GM12892 (cell line): ENCODE data around the gene GNG10.
"Not testable (repeated sequence)": the region's sequence is repeated elsewhere in the genome, so short reads cannot be mapped to it uniquely, and the experiment has no call there.

Experiments used
- DNase-seq: peaks from one replicate; pipeline ENCODE4 v3.0.0; 2011; ENCODE audit not compliant: insufficient read length
- FAIRE-seq: peaks from 2 replicates; lab custom pipeline; 2011; peaks lifted over from hg19 to GRCh38; lab: Jason Lieb, UNC
- POLR2A ChIP-seq: IDR thresholded peaks from 2 replicates; pipeline ENCODE4 v1.6.1; 2011; ENCODE audit warnings: low read depth, low read length, control low read depth
- POLR2AphosphoS5 ChIP-seq: IDR thresholded peaks from 2 replicates; pipeline ENCODE4 v1.6.1; 2011; ENCODE audit warnings: low read depth, low read length, control low read depth
- TAF1 ChIP-seq: IDR thresholded peaks from 2 replicates; pipeline ENCODE4 v1.6.1; 2011; ENCODE audit warnings: low read depth, mild to moderate bottlenecking, control low read depth, low read length, borderline replicate concordance

Gene GNG10

DNA sequence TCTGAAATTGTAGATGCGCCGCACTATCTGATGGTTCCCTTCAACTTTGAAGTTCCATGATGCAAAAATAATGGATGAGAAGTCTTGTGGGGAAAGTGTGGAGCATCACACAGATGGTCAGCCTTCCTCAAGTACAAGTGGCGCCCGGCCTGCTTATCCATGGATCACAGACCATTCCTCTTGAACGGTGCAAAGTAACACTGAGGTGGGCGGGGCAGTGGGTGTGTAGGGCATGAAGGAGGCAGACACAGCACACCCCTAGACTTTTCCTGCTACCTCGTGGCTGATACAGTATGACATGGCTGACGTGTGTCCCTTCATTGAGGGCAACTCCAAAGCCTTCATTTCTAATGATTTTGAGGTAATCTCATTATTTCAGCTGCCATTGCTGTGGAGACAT lies 2.5 kb upstream of the GNG10 start:
- no peak for DNase-seq
- TF ChIP-seq TAF1 (no peak), POLR2A (no peak), POLR2AphosphoS5 (no peak)
- no peak for FAIRE-seq

DNA sequence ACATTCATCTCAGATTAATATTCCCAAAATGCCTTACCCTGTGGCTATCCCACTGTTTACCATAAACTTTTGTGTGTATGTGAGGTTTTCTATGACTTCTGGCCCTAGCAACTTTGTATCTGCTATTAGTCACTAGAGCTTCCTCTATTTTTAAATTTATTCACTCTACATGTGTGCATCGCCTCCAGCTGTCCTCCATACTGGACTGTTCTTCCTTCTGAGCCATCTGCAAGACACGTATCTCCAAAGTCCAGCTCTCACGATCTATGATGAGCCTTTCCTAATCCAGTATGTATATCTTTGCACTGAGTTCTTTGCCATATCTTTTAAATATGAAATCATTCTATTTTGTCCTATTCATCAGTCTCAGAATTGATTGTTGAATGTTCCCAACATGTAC lies 1.7 kb upstream of the GNG10 start:
- no peak for DNase-seq
- no peak for FAIRE-seq
- TF ChIP-seq POLR2A (no peak), POLR2AphosphoS5 (no peak), TAF1 (no peak)

DNA sequence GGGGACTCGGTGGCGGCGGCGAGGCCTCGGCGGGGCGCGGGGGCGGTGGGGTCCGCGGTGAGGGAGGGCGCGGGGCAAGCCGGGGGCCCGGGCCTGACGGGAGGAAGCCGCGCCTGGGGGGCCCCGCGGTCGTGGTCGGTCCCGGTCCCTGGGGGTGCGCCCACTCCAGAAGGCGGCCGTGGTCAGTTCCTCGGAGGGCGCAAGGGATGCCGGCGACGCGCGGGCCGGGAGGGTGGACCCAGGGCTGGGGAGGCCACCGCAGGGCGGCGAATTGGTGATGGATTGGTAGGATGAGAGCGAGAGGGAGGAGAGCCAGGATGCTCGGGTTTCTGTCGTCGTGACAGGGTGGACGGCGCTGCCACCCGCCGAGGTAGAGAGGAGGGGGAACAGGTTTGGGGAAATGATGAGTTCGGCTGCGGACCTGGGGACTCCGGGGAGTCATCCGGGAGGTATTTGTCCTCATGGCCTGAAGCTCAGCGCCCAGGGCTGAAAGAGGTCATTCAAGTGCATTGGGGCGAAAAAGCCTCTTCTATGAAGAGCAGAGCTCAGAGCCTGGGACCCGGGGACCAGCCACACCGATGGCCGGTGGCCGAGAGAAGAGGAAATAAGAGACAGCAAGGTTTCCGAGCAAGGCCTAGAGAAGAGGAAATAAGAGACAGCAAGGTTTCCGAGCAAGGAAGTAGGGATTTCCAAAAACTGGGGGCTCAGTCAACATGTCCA lies 557 bp downstream of the GNG10 start:
- FAIRE-seq (peak; percentile 83), DNase-seq (peak; percentile 37)
- TF ChIP-seq TAF1, result no peak
- no peak for TF ChIP-seq POLR2AphosphoS5
- TF ChIP-seq POLR2A, result no peak

DNA sequence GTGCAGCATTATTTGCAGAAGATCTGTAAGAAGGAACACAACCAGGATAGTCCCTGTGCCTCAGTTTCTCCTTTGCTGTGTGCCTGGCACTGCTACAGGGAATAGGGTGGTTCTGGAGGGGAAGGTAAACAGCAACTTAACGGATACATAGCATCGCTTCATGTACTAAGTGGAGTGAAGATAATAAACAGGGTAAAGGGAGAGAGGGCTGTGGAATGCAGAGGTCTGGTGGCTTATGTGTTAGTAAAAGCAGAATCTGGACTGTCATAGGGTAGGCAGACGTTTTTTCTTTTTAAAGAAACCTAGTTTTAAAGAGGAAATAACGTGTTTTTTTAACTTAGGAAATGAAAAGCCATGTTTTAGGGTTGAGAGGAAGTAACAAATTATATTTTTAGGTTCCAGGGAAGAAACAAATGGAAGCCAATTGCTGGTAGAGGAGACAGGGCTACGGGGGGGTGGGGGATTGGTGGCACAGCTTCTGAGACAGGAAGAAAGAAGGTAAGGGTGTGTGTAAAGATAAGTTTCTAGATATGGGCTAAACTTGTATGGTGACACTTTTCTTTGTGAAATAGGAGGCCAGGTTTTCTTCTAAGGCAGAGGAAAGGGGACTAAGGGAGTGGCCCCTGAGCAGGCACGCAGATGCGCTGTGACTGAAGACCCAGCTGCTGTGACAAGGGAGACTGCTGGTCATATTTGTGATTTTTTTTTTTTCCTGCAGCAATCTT lies 1.3 kb downstream of the GNG10 start:
- FAIRE-seq, result peak; percentile 42
- DNase-seq, result no peak

DNA sequence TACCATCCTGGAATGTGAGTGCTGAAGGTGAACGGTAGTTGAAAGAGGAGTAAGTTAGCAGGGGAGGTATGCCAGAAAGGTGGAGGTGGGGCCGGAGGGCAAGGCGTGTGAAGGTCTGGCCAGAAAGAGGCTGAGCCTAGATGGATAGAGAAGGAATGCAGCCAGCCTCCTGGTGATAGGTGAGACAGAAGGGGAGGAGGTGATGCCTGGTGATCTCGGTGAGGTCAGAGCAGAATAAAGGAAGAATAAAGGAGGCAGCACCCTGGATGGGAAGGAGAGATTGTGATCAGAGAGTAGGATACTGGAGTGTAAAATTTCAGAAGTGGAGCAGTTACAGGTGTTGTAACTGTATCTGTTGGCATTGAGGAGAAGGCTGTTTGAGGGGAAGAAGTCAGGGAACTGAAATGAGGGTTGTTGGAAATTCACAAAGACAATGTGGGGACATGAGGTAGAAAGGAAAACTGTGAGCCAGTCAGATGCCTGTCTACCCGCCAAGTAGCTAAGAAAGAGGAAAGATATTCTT lies 2.0 kb downstream of the GNG10 start:
- no peak for TF ChIP-seq POLR2AphosphoS5
- TF ChIP-seq TAF1, result no peak
- no peak for TF ChIP-seq POLR2A
- no peak for FAIRE-seq
- DNase-seq, result no peak

More for the DNA sequence above, 1.3 kb downstream of the GNG10 start:
- TF ChIP-seq POLR2A, result no peak
- no peak for TF ChIP-seq POLR2AphosphoS5
- TF ChIP-seq TAF1, result no peak

DNA sequence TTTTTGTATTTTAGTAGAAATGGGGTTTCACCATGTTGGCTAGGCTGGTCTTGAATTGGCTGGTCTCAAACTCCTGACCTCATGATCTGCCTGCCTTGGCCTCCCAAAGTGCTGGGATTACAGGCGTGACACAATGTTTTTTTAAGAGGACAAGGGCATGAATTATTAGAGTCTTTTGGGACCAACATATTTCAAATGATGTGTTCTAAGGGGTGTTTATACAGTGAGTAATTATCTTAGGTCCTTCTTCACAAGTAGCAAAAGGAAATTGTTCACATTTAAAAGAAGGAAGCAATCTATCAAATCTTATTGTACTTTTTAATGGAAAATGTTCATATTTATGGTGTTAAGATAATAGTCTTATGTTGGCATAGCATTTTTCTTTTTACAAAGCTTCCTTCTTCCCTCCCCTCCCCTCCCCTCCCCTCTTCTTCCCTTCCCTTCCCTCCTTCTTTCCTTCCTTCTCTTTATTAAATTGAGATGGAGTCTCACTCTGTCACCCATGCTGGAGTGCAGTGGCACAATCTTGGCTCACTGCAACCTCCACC lies 6.7 kb downstream of the GNG10 start:
- TF ChIP-seq POLR2AphosphoS5 (no peak), POLR2A (no peak), TAF1 (no peak)
- FAIRE-seq (no peak), DNase-seq (no peak)

DNA sequence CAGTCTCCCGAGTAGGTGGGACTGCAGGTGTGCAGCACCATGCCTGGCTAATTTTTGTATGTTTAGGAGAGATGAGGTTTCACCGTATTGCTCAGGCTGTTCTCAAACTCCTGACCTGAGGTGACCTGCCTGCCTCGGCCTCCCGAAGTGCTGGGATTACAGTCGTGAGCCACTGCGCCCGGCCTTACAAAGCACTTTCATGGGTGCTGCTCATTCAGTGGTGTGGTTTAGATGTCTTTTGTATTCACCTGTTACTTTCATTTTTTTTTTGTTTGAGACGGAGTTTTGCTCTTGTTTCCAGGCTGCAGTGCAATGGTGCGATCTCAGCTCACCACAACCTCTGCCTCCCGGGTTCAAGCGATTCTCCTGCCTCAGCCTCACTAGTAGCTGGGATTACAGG lies 7.2 kb downstream of the GNG10 start:
- not testable (repeated sequence) for FAIRE-seq, DNase-seq

DNA sequence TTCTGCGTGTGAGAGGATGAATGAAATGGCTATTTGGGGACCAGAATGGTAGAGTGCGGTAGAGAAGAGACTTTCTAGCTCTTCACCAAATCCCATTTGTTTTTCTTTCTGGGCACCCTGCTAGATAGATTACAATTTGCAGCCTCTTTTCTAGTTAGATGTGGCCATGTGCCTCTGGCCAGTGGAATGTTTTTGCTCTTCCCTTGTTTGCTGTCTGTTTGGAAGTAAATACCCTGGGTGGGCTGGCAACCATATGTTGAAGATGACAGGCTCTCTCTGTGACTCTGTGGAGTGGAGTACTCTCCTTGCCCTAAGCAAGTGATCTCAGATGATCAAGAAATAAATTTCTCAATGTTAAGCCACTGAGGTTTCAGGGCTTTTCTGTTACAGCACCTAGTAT lies 12.9 kb downstream of the GNG10 start:
- TF ChIP-seq POLR2AphosphoS5 (no peak), POLR2A (no peak), TAF1 (no peak)
- DNase-seq (no peak), FAIRE-seq (no peak)

DNA sequence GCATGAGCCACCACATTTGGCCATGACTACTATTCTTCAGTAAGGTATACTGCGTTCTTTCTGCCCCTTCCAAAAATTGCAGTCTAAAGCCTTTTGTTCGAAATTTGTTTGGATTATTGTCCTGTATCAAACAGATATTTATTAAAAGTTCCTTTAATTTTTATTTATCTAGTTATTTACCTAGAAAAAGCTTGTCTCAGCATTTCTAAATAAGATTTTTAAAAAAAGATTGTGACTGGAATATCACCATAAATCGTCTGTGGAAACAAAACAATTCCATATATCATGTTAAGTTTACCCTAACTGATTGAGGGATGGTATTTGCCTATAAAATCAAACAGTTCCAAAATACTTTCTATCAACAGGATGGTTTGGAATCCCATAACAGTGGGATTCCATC lies 14.7 kb downstream of the GNG10 start:
- no peak for DNase-seq
- no peak for FAIRE-seq
- TF ChIP-seq TAF1 (no peak), POLR2AphosphoS5 (no peak), POLR2A (no peak)

DNA sequence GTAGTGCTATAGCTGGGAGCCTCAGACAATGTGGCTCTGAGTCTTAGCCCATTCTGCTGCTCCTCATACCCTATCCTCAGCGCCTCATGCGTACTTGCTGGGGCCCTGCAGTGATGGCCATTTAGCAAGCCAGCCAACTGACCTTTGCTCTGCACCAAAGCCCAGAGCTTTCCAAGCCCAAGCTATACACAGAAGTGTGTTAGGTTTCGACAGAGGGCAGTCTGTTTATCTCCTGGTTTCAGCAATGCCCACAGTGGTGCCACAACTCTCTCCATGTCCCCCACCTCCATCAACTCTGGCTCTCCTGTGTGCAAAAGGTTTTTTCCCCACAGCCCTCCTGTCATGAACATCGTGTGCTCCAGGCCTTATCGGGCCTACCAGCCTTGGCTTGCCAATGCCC lies 16.9 kb downstream of the GNG10 start:
- DNase-seq (no peak), FAIRE-seq (no peak)
- TF ChIP-seq POLR2A (no peak), TAF1 (no peak), POLR2AphosphoS5 (no peak)

DNA sequence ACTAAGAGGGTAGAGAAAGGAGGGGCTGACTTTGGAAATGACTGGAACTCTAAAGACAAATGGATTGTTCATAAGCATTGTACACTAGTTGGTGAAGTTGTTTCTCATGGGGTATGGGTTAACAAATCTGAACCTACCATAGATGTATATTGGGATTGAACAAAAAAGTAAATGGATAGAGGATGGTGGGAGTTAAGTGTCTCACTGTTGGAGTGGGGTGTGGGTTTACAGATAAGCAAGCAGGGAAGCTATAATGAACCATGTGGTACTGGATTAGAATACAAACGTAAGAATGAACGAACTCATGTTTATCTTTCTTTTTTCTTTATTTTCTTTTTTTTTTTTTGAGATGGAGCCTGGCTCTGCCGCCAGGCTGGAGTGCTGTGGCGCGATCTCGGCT lies 17.8 kb downstream of the GNG10 start:
- DNase-seq (no peak), FAIRE-seq (no peak)
- TF ChIP-seq POLR2A, result no peak

DNA sequence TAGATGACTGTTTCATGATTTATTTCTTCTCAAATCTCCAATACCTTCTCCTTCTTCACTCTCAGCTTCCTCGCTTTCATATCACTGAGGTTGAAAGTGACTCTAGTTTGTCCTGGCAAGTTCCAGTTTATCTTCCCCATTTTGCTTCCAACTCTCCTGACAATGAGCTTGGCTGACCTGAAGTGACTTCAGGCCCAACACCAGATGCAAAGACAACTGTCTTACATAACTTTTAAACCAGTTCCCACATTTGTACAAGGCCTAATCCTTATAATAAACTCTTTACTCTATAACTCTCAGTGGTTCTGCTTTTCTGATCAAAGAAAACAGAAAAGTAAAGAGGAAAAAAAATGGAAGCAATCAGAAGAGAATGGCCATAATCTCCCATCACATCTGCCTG lies 22.0 kb downstream of the GNG10 start:
- FAIRE-seq (no peak), DNase-seq (no peak)
- TF ChIP-seq POLR2A (no peak), POLR2AphosphoS5 (no peak), TAF1 (no peak)
